GM19455 (cell line): ENCODE measurements around the gene KANSL3.

ENCODE experiments used
- ATAC-seq: cut with Tn5 transposase; IDR thresholded peaks from one replicate; pipeline ENCODE4 v1.9.1; 2021; ENCODE audit not compliant: unreplicated experiment

The KANSL3 gene

DNA sequence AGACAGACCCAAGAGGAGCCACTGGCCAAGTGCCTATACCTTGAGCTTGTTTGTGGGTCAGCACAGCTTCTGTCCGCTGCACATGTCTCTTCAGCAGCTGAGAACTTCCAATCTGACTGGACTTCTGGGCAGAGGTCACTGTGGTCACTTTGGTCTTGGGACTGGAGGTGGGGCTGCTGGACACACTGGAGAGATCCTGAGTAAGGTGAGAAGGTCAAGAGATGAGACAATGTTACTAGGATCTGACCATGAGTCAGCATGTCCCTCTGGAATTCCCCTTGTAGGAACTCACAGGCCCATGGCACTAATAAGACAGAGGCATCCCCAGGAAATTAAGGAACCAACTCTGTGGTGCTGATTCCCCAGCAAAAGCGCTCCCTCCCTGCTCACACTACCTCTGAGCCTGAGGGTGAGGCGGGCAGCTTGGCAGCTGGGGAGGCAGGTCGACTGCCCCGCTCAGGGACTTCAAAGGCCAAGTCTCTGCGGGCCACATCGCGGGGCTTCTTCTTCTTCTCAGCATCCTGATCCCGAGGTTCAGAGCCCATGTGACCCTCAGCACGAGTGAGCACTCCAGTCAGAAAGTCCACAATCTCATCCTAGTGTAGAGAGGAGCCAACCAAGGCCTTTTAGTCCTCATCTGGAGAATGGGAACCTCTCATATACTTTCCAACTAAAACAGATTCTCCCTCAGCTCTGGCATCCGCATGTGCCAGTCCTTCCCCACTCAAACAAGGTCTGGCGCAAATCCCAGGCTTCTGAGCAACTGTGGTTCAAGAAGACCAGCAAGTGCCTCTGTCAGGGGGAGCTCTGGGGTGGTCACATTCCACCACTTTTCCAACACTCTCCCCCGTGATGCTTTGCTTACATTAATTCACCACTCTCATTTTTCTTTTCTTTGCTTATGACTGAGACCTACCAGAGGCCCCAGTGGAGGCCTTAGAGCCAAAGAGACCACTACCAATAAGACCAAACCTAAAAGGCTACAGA lies 29.4 kb downstream of the KANSL3 start:
- ATAC-seq: no peak

DNA sequence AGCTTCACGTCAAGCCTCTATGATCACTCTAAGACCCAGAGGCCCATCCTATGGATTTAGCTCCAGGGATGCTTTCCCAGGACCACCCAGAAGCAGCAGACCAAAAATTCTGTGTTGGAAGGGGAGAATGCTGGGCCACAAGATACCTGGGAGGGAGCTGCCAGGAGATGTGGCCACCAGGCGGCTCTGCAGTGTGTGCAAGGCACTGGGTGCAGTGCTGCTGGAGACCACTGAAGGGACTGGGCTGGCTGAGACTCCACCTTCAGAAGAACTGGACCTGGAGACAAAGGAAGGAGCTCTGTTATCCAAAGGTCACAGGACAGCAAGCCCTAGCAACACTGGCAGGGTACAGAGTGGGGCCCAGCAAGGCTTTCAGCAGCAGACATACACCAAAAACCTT lies 34.0 kb downstream of the KANSL3 start:
- no peak for ATAC-seq

DNA sequence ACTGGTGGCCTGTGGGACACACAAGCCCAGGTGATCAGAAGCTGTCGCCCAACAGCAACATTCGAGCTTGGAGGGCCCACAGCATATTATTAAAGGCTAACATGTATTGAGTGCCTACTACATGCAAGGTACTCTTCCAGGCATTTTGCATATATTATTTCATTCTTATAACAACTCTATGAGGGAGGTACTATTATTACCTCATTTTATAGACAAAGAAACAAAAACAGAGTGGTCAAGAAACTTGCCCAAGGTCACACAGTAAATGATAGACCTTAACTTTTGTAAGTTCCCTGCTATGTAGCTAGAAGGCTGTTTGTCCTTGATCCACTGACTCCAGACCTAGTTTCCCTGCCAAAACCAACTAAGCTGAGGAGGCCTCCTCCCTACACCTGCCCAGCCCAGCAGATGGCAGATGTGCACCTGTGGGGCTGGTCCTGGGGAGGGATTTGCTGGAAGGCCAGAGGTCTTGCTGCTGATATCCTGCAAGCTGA lies 35.7 kb downstream of the KANSL3 start:
- no peak for ATAC-seq

DNA sequence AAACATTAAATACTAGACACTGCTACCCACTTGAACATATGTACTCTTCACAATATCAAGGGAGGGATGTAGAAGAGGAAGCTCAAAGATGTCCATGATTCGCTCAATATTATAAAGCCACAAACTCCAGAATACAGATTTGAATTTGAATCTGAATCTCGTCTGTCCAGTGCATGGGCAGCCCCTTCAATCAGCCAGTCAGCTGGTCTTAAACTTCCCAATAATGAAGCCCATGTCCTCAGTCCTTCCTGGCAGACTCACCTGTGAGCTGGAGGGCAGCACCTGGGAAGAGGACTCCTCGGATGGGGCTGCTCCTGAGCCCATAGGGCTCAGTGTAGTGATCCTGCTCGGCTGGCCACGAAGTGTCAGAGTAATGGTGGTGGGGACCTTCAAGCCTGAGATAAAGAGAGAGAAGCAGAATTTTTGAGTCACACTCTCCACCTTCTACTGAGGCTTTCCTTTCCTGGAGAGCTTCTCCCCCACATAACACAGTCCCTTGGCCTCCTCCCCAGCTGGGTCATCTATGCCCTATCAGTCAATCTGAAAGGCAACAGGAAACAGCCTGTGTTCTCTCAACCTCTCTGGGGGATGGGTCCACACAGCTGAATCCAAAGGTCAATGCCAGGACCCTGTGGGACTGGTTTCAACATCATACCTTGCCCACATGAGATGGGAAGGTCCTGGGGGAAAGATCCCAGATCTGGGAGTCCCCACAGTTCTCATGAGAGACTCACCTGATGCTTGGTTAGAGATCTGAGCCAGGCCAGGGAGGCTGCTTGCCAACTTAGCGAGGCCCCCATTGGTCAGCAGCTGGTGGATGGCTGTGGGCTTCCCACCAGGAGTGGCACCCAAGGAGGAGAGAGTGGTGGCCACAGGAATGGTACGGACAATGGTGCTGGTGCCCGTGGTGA lies 36.5 kb downstream of the KANSL3 start:
- ATAC-seq: no peak

DNA sequence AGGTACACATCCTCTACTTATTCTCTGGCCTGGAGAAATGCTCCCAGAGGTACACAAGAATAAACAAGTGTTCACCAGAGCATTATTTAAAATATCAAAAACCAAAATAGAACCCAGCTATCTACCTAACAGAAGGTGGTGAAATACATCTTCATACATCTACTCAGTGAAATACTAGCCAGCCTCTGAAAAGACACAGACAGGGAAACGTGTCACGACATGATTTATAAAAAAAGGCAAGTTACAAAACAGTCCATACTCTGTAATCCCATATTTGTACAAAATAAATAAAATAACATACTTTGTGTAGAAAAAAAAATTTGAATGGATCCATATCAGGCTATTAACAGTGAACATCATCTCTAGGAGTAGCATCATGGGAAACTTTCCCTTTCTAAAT lies 38.2 kb downstream of the KANSL3 start:
- ATAC-seq: no peak

DNA sequence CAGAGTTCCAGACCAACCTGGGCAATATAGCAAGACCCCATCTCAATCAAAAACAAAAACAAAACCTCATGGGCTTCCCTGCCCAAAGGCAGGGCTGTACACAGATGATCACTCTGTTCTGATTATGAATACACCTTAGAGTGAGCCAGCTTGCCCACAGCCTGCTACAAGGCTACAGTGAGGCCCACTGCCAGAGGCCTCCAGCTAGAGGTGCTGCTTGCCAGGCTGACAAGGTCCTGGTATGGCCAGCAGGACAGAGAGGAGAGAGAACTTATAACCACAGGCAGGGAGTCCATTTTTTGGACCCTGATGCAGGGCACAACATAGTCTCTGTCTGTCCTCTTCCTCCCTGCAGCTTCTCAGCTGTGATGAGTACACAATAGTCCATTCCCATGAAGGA lies 41.5 kb downstream of the KANSL3 start:
- ATAC-seq: no peak

DNA sequence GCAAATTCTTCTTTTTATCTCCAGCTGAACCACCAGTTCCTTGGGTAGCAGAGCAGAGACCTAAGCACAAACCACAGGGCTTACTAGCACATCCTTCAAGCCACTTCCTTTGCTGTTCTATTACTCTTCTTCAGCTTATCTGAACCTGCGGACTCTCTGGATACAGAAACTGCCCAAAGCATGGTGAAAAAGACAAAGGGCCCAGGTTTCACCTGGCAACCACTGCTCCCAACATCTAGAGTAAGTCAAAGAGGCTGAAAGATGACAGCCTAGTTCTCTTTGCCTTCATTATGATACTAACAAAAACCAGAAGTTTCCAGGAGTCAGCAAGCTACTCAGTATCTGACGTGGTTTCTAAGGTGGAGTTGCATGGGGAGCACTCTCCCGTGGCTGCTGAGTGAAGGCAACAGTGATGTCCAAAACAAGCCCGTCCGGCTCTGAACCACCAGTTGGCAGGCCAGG lies 43.4 kb downstream of the KANSL3 start:
- ATAC-seq: no peak

DNA sequence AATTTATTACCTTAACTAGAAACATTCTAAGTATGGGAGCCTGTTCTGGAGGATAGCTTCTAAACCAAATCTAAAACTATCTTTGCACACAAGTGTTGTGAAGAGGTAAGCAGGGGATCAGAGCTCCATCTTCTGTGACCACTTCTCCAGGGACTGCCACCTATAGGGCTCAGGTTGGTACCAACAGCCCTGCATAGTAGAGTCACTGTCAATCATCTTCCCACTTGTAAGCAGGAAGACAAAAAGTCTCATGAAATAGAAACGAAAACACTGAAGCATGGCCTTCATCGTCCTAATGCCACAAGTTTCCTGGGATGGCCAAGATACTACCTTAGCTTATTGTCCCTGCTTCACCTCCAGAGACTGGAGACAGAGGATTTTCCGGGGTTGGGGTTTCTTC lies 43.8 kb downstream of the KANSL3 start:
- ATAC-seq: no peak

DNA sequence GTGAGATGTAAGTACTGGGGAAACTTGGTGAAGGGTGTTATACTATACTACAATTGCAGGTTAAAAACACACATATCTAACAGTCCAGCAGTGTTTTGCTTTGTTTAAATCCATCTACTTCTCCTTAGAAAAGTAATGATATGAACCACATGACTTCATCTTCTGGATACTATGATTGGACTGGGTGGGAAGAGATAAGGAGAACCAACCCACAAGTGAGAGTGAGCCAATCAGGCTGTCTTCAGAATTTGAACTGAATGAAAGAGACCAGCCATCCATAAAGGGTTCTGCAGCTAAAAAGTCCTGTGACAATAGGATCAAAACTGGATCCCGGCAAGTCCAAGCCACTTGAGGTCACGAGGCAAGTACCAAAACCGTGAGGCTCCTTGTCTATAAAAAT lies 46.6 kb downstream of the KANSL3 start:
- no peak for ATAC-seq

DNA sequence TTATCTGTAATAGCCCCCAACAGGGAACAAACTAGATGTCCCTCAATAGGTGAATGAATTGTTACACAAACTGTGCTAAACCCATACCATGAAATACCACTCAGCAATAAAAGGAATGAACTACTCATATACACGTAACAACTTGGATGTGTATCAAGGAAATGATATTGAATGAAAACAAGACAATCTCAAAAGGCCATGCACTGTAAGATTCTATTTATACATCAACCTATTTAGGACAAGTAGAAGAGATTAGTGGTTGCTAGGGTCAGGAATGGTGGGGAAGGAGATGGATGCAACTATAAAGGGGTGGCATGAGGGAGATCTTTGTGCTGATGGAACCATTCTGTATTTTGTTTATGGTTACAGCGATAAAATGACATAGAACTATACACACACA lies 47.1 kb downstream of the KANSL3 start:
- ATAC-seq: no peak

DNA sequence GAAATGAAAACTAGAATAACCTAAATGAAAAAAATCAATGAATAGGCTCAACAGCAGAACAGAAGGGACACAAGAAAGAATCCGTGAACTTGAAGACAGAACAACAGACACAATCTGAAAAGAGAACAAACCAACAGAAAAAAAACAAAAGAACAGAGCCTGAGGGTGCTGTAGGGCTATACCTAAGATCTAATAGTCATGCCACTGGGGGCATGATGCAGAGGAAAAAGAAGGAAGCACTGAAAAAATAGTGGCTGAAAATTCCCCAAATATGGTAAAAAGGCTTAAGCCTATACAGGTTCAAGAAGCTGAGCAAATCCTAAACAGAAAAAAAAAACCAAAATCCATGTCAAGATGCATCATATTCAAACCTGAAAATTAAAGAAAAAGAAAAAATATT lies 50.3 kb downstream of the KANSL3 start:
- ATAC-seq: no peak

DNA sequence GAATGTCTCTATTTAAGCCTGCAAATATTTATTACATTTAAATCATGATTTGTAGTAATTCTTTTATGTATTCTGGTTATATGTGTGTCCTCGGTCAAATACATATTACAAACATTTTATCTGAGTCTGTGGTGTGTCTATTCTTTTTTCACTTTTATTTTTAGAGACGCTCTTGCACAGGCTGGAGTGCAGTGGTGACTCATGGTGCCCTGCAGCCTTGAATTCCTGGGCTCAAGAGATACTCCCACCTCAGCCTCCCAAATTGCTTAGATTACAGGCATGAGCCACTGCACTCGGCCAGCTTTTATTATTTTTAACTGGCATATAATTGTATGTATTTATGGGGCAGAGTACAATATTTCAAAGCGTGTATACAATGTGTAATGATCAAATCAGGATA lies 54.1 kb downstream of the KANSL3 start:
- ATAC-seq: no peak

DNA sequence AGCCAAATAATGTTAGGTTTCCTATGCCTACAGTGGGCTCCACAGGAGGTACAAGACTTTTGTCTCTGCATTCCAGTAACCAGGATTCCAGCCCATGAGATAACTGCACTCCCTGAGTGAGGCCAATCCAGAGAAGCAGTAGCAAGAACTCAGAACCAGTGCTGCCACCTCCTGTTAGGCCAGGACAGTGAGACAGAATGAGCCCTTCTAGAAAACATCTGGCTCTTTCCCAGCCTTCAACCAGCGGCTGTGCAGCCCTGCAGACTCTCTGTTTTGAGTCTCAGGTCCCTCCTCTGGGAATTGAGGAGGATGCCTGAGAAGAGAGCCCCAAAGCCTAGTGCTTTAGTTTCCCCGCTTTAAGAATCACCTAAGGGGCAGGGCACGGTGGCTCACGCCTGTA lies 57.3 kb downstream of the KANSL3 start:
- ATAC-seq: no peak

DNA sequence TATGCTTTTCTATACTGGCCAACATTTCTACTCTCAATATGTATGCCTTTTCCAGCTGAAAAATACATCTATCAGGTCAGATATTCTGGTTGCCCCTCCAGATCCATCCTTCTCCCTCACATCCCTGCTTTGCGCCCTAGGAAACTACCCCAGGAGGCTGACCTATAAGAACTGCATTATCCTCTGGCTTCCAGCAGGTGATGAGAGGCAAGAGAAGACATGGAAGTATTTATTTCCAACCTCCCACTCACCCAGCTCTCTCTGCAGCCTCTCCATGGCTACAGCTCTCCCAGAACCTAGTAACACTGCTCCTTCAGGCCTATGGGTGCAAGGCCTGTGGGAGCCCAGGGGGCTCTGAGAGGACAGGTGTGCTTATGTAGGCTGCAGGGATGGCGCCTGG lies 58.7 kb downstream of the KANSL3 start:
- ATAC-seq: no peak

DNA sequence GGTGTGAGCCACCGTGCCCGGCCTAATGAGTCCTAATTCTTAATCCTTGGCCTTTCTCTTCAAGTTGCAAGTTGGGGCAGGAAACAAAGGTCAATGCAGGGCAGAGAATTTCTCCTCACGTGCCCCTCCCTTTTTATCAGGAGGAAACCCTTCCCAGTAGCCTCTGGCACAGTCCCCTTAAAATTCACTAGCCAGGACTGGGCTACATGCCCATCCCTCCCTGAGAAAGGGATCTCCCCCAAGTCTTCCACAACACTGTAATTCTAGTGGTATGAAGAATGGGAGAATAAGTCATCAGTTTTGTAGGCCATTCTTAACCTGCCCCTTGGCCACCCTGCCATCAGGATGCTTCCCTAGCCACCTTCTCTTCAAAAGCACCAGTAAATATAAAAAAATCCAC lies 59.4 kb downstream of the KANSL3 start:
- ATAC-seq: no peak

DNA sequence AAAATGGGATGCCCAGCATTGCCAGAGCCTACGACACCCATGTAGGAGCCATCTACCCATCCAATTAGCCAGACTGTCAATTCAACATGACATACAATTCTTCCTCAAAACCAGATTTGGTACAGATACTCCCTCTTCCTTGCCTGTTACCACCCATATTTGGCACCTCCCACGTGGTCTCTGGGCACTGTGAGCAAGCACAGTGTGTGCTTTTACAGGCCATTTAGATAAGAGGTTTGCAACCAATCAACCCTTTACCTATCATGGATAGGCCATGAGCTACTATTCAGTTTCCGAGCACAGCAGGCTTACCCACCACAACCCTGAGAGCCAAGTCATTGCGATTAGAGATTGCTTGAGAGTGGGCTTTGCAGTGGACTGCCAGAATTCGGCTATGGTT lies 60.6 kb downstream of the KANSL3 start:
- no peak for ATAC-seq

DNA sequence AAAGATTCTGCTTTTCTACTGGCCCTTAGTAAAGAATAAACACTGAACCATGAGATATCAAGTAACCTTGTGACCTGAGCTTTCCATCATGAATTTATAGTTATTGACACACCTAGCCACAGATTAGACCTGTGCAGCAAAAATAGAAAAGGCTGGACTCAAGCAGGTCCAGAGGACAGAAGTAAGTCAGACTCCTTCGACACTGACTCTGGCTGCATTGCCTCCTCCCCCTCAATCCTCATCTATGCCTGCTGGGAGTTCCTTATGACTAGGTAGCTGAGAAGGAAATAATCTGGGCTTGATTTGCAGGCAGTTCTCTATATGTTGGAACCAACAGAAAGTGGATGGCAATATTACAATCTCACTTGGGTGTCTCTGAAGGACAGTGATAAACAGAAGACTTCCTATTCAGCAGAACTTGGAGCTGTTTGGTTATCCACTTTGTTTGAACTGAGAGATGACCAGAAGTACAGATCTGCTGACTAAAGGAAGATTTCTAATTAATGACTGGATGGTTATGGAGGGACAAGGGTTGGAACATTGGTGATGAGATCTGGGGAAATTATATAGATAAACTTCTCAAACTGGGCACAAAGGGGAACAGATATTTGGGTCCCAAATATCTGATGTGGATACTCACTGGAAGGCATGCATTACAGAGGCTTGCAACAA lies 62.2 kb downstream of the KANSL3 start:
- no peak for ATAC-seq

DNA sequence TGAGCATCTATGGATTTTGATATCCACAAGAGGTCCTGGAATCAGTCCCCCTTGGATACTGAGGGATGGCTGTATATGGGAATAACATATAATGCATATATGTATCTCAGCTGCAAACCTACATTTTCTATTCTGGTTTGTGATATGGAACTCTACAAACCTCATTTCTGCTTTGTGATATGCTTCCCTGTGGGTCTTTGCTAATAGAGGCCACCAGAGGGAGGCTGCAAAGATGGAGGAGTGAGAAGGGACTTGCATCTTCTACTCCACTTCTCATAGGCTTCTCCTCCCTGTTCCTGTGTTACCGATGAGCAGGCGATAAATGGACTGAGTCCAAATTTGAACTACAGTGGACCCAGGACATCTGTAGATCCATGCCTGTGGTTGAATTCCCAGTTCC lies 63.7 kb downstream of the KANSL3 start:
- no peak for ATAC-seq

DNA sequence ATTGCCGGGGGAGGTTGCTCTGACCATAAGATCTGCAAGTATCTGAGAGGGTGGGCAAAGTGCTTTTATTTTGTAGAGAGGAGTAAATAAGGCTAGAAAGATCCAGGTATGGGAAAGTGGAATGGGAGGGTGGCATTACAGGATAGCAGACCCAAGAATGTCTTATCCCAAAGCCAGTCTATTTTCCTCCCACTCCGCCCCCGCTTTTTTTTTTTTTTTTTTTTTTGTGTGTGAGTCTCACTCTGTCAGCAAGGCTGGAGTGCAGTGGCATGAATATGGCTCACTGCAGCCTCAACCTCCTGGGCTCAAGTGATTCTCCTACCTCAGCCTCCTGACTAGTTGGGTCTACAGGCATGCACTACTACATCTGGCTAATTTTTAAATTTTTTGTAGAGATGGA lies 70.0 kb downstream of the KANSL3 start:
- no peak for ATAC-seq

DNA sequence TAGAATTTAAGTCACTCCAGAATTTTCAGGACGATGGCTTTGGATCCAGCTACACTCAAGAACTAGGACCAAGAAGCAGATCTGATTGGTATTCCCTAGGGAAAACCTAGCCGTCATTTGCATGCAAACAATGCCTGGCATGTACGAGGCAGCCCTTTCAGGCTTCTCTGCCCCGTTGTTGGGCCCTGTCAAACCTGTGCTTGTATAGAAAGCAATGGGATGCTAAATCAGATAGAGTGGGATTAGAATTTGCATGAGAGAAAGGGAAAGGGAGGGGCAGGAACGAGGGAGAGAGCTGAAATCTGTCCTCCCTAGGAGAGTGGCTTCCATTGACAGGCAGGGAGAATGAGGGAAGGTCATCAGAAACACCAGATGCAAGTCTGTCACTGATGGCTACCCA lies 73.0 kb downstream of the KANSL3 start:
- ATAC-seq: no peak

DNA sequence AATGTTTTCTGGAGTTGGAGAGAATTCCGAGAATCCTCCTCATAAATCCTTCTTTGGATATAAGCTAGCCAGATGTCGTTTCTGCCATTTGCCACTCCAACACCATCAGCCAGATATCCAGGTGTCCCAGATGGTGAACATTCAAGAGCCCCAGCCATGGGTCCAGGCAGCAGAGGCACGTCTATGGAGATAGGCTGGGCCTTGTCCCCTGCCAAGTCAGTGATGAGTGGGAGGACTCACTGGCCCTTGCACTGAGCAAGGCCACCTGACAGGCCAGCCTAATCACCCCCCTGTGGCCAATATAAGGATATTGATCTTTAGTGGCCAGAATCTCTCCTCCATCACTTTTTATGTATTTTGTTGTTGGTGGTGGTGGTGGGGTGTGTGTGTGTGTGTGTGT lies 73.5 kb downstream of the KANSL3 start:
- no peak for ATAC-seq
